ENCODE results near the gene WNT4.

The WNT4 gene

DNA sequence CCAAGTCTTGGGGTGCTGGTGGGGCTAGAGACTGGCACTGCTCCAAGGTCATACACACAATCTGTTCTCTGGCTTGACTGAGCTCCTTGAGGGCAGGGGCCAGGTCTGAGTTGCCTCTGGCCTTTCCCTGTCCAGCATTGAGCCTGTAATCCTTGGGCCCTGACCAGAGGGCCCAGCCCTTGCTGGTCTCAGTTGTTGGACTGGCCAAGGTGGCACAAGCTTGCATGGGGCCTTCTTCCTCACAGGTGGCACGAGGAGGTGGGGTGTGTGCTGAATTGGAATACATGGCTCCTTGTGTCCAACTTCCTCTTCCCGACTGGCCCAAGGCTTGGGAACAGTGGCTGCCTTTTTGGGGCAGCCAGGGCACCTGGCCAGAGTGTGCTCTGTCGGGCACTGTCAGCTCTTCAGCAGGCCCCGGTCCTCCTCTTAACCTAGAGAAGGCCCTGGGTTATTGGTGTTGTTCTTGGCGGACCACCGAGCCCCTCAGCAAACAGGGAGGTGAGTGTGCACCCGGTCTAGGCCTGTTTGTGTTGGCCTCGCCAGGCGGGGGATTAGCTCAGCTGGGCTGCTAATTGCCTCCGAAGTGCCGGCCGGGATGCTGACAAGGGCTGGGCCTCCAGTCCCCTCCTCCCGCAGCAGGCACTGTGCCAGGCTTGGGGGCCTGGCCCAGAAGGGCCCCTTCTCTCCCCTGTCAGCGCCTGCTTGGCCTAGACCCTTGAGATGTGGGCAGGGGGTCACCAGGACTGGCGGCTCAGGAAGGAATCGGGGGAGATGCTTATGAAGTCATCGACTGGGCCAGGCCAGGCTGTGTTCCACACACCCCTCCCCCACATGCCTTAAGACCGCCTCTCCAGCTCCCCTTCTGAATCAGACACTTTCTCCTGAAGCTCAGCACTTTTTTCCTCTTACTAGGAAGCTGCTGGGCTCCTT is 28.5 kb downstream of the WNT4 start:
- Histone ChIP-seq H3K4me1 (ENCODE audit: insufficient read depth, low read length, severe bottlenecking) (peaks cover 4% of the 10 kb centered on the region), H4K20me1 (ENCODE audit: insufficient read depth, low read length) (no peaks in the 10 kb centered on the region), H3K36me3 (ENCODE audit: insufficient read depth, low read length) (peaks cover 22% of the 10 kb centered on the region; the same call in 1 of the 2 replicates)

DNA sequence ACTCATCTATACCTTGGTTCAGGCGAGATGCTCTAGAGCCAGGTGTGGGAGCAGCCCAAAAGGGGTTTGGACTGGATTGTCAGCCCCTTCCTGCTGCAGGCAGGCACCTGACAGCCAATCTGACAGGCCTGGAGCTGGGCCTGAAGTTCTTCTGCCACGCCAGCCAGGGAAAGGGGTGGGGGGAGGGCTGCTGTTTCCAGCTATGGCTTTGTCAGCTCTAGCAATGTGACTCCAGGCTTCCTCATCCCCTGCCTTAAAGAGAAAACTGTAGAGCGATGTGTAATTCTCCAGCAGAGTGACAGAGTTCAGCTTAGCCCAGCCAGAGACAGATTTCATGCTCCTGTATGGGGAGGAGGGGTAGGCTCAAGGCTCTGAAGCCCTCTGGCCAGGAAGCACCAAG is 30.3 kb downstream of the WNT4 start:
- no peaks in the 10 kb centered on the region for H3K79me2 ChIP-seq (ENCODE audit: insufficient read depth, low read length)
- no peaks in the 10 kb centered on the region for H4K20me1 ChIP-seq (ENCODE audit: insufficient read depth, low read length)
- peaks cover 33% of the 10 kb centered on the region; the same call in 1 of the 2 replicates for H3K36me3 ChIP-seq (ENCODE audit: insufficient read depth, low read length)
- no peak overlapping the region for H3K27ac ChIP-seq (ENCODE audit: low read depth, low read length, poor library complexity, severe bottlenecking)
- H3F3A ChIP-seq (ENCODE audit: insufficient read depth, low read length) = no peaks in the 10 kb centered on the region
- H3K9ac ChIP-seq (ENCODE audit: low read length) = no peak overlapping the region
- no peaks in the 10 kb centered on the region for H3K9me2 ChIP-seq (ENCODE audit: low read depth, low read length)
- no peak overlapping the region for H3K4me2 ChIP-seq (ENCODE audit: low read length)
- H3K4me1 ChIP-seq (ENCODE audit: insufficient read depth, low read length, severe bottlenecking) = peaks cover 2% of the 10 kb centered on the region
- H3K27me3 ChIP-seq (ENCODE audit: insufficient read depth, low read length) = no peaks in the 10 kb centered on the region
- no peak overlapping the region for H3K4me3 ChIP-seq (ENCODE audit: low read depth, low read length, poor library complexity, severe bottlenecking)
- no peak for TF ChIP-seq EZH2 (IDR thresholded peaks at IDR 0.05; ENCODE audit: borderline replicate concordance, low read length)
- TF ChIP-seq, protein P1, sequence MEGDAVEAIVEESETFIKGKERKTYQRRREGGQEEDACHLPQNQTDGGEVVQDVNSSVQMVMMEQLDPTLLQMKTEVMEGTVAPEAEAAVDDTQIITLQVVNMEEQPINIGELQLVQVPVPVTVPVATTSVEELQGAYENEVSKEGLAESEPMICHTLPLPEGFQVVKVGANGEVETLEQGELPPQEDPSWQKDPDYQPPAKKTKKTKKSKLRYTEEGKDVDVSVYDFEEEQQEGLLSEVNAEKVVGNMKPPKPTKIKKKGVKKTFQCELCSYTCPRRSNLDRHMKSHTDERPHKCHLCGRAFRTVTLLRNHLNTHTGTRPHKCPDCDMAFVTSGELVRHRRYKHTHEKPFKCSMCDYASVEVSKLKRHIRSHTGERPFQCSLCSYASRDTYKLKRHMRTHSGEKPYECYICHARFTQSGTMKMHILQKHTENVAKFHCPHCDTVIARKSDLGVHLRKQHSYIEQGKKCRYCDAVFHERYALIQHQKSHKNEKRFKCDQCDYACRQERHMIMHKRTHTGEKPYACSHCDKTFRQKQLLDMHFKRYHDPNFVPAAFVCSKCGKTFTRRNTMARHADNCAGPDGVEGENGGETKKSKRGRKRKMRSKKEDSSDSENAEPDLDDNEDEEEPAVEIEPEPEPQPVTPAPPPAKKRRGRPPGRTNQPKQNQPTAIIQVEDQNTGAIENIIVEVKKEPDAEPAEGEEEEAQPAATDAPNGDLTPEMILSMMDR (IDR thresholded peaks at IDR 0.05; ENCODE audit: low read length) = no peak
- H3K9me3 ChIP-seq (ENCODE audit: low read length) = no peaks in the 10 kb centered on the region
- H2AFZ ChIP-seq (ENCODE audit: low read length) = no peak overlapping the region

More for the DNA sequence above, 28.5 kb downstream of the WNT4 start:
- TF ChIP-seq, protein P1 (IDR thresholded peaks at IDR 0.05; ENCODE audit: low read length) = no peak
- no peak for TF ChIP-seq EZH2 (IDR thresholded peaks at IDR 0.05; ENCODE audit: borderline replicate concordance, low read length)
- no peak overlapping the region for H3K4me3 ChIP-seq (ENCODE audit: low read depth, low read length, poor library complexity, severe bottlenecking)
- no peak overlapping the region for H3K4me2 ChIP-seq (ENCODE audit: low read length)
- no peaks in the 10 kb centered on the region for H3K27me3 ChIP-seq (ENCODE audit: insufficient read depth, low read length)
- H3K79me2 ChIP-seq (ENCODE audit: insufficient read depth, low read length) = no peaks in the 10 kb centered on the region
- no peak overlapping the region for H3K27ac ChIP-seq (ENCODE audit: low read depth, low read length, poor library complexity, severe bottlenecking)
- no peak overlapping the region for H2AFZ ChIP-seq (ENCODE audit: low read length)
- H3K9ac ChIP-seq (ENCODE audit: low read length) = no peak overlapping the region
- H3K9me2 ChIP-seq (ENCODE audit: low read depth, low read length) = no peaks in the 10 kb centered on the region
- no peaks in the 10 kb centered on the region for H3K9me3 ChIP-seq (ENCODE audit: low read length)
- no peaks in the 10 kb centered on the region for H3F3A ChIP-seq (ENCODE audit: insufficient read depth, low read length)

DNA sequence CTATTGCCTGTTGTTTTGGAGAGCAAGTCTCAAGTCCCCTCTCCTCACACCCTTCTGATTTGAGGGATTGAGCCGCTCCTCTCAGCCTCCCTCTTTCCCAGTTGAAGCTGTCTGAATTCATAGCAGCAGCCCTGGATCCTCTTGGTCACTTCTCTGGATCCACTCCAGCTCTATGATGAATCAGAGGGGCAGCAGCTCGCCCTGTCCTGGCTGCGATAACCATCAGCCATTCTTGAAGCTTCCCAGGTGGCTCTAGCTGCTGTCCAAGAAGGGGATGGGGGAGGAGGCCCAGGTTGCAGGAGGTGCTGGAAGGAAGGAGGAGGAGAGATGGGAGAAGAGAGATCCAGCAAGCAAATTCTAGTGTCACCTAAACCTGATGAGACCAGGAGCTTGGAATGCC is 31.3 kb downstream of the WNT4 start:
- Histone ChIP-seq H3K9me3 (ENCODE audit: low read length) (no peaks in the 10 kb centered on the region), H3F3A (ENCODE audit: insufficient read depth, low read length) (no peaks in the 10 kb centered on the region), H3K4me1 (ENCODE audit: insufficient read depth, low read length, severe bottlenecking) (no peaks in the 10 kb centered on the region), H3K9ac (ENCODE audit: low read length) (no peak overlapping the region), H3K27me3 (ENCODE audit: insufficient read depth, low read length) (no peaks in the 10 kb centered on the region), H3K4me3 (ENCODE audit: low read depth, low read length, poor library complexity, severe bottlenecking) (no peak overlapping the region), H2AFZ (ENCODE audit: low read length) (no peak overlapping the region), H3K27ac (ENCODE audit: low read depth, low read length, poor library complexity, severe bottlenecking) (no peak overlapping the region), H3K79me2 (ENCODE audit: insufficient read depth, low read length) (no peaks in the 10 kb centered on the region), H3K9me2 (ENCODE audit: low read depth, low read length) (no peaks in the 10 kb centered on the region), H3K4me2 (ENCODE audit: low read length) (no peak overlapping the region), H3K36me3 (ENCODE audit: insufficient read depth, low read length) (peaks cover 34% of the 10 kb centered on the region; the same call in 1 of the 2 replicates), H4K20me1 (ENCODE audit: insufficient read depth, low read length) (no peaks in the 10 kb centered on the region)
- TF ChIP-seq EZH2 (IDR thresholded peaks at IDR 0.05; ENCODE audit: borderline replicate concordance, low read length) = no peak
- TF ChIP-seq, protein P1 (IDR thresholded peaks at IDR 0.05; ENCODE audit: low read length) = no peak

Measured in OCI-LY1 (cell line).